D341Med (cell line): ENCODE data around the gene ANKS1B.

Experiments
- DNase-seq: peaks from one replicate; pipeline ENCODE4 v3.0.0; 2012; ENCODE audit warnings: low spot score

ANKS1B gene

DNA sequence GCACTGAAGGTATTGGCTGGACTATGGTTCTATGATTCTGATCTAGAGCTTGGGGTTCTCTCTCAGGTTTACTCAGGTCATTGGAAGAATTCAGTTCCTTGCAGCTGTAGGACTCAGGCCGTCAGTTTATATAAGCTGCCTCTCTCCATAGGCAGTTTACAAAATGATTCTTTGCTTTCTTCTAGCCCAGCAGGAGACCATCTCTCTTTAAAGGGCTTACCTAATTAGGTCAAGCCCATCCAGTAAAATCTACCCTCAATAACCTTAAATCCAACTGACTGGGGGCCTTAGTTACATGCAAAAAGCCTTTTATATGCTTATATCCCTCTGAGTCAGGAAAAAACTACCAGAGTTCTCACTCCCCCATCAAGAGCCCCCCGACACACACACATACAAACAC, 417.7 kb downstream of the ANKS1B start:
- DNase-seq, result no peak

DNA sequence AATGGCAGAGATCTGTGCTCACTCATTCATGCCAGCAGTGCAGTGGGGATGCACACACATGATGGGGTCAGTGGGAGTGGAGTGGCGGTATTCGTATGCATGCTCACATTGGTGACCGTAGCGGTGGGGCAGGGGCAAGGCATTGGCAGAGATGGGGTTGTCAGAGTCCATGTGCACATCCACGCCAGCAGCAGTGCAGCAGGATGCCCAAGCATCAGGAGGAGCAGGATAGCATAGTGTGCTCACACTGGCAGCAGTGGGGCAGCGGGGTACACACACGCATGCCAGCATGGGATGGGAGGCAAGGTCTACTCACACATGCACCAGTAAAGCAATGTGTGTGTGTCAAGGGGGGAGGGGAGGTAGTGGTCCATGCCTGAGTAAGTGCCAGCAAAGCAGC, 426.6 kb downstream of the ANKS1B start:
- no peak for DNase-seq

DNA sequence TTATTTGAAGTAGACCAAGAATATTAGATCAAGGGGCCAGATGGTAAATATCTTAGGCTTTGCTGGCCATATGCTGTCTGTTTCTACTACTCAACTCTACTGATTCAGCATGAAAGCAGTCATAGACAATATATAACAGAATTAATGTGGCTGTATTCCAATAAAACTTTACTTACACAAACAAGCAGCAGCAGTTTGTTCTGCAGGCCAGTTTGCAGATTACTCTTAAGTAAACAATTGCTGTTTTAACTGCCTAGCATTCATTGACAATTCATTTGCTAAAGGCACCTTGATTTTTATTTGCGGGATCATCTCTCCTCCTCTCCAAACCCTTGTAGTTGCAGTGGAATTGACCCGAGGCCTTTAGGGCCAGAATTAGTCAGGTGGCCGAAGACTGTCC, 431.3 kb downstream of the ANKS1B start:
- no peak for DNase-seq

DNA sequence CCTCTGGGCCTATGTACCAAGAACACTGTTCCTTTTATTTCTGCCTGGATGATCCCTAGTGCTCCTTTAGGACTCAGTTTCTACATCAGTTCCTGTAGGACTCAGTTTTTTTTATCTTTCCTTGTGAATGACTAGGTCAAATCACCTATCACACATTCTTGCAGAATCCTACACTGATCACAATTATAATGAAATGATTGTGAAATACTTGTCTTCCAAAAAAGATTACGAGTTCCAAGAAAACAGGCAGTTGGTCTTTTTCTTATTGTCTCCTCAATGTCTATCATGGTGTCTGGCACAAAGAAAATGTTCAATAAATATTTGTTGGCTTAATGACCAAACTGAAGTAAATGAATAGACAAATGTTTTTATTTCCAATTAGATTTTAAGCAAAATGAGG, 432.7 kb downstream of the ANKS1B start:
- no peak for DNase-seq

DNA sequence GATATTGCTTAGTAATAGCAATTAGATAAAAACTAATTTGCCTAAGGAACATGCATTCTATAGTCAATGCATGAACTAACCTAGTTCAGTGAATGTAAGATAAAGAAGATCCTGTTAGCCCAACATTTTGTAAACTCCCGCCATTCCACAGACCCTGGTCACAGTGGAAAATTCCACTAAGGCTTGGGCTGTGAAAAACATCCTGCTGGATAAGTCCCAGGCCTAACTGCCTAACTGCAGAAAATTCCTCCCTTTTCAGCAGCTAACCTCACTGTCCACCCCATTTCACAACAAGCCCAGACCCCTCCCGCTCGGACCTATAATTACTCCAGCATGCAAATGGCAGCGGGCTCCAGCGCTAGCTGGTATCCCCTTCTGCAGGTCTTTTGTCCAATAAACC, 435.1 kb downstream of the ANKS1B start:
- DNase-seq, result no peak

DNA sequence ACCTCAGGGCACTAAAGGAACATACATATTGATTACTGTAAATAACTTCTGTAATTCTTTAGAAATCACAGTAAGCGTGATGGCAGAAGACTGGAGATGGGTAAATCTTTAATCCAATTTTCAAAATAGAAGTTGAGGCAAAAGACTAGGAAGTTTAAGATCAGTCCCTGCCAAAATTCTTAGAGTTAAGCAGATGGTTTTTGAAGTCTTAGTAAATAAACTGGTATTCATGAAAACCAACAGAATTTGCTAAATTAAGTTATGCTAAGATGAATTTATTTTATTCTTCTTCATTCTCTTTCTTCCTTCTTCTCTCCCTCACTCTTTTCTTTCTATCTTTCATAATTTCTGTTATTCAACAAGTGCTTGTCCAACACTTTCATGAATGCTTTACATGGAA, 435.5 kb downstream of the ANKS1B start:
- DNase-seq, result no peak

DNA sequence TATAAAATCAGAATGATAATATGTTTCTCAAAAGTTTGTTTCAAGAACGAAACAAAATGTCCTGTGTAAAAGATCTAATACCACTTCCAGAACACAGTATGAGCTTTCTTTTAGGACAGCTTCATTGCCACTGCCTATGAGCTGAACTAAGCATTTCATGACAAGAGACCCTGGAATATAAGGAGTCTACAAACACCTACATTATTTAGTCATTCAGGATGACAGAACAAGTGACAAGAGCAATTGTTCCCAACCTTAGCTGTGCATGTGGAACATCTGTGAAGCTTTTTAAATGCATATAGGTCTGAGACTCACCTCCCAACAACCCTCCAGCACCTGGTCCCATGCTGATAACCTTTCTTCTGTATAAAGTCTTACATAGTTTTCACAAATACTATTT, 440.3 kb downstream of the ANKS1B start:
- no peak for DNase-seq

DNA sequence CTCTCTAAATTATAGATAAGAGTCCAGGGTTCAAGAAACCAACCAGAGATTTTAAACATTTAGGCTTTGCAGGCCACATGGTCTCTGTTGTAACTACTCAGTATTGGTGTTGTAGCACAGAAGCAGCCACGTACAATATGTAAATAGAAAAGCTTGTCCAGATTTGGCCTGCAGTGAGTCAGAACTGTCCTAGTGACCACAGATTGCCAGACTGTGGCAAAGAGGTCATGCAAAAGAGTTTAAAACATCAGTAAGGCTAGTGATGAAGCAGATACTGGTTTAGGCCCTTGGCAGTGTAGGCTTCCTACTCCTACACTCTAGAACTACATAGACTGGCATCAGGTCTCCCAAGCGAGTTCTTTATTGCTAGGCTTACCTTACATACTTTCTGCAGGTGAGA, 454.8 kb downstream of the ANKS1B start:
- DNase-seq, result no peak

DNA sequence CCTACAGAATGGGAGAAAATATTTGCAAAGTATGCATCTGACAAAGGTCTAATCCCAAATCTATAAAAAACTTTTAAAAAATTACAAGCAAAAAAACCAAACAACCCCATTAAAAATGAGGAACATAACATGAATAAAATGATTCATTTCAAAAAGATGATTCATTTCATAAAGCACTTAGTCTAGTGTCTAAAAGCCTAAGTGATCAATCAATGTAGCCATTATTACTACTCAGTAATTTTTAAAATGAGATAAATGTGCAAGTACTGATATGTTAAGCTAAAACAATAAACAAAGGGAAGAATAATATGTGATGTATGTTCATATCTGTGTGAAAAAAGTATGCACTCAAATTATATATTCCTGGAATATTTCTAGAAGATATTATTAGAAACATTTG, 456.3 kb downstream of the ANKS1B start:
- DNase-seq, result no peak

DNA sequence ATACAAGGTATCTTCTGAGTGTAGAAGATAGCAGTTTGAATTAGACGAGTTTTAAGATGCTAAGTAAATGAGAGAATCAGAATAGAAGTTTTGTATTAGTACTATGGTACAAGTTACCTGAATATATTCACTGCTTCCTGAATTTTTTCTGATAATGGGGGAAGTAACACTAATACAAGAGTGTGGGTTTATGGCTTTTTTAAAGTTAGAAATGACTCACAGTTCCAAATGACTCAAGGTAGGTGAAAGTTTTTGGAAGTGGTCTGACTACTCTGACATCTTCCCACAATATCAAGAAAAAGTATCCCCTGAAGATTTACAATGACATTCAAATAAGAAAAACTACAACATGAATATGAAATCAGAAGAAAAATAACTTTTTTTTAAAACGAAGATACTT, 460.9 kb downstream of the ANKS1B start:
- no peak for DNase-seq

DNA sequence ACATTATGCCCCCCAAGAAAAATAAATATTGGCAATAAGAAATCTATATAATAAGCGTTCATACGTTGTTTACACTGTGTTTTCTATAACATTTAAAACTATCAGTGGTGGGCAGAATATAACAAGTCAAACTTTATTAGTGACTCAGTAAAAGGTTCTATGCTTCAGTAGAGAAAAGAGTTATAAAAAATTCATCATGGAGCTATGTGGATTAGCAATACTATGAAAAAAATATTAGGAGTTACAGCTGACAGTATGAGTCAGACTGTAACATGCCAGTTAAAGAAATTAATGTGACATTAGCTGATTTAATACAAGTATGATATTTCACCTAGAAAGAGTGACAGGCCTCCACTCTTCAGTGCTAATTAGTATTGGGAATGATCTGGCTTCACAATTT, 462.3 kb downstream of the ANKS1B start:
- DNase-seq, result no peak

DNA sequence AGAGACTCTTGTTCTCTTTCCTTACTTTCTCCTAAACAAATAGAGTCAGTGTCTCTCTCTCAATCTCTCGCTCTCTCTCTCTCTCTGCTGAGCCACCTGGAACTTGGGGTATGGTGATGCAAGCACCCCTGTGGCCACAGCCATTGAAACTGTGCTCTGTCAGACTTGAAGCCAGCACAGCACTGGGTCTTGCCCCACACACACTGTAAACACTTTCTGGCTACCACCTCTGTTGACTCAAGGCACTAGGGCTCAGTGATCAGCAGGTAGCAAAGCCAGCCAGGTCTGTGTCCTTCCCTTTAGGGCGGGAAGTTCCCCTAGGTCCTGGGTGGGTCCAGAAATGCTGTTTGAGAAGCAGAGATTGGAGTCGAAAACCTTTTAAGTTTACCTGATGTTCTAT, 463.1 kb downstream of the ANKS1B start:
- no peak for DNase-seq

DNA sequence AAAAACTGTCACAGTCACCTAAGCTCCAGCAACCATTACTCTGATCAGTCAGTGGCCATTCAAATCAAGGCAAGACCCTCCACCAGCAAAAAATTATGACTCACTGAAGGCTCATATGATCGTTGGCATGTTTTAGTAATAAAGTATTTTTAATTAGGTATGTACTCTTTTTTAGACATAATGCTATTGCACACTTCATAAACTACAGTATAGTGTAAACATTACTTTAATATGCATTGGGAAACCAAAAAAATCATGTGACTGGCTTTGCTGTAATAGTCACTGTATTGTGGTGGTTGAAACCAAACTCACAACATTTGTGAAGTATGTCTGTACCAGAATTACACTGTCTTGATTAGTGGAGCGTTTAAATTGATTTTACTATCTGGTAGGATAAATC, 471.7 kb downstream of the ANKS1B start:
- no peak for DNase-seq

DNA sequence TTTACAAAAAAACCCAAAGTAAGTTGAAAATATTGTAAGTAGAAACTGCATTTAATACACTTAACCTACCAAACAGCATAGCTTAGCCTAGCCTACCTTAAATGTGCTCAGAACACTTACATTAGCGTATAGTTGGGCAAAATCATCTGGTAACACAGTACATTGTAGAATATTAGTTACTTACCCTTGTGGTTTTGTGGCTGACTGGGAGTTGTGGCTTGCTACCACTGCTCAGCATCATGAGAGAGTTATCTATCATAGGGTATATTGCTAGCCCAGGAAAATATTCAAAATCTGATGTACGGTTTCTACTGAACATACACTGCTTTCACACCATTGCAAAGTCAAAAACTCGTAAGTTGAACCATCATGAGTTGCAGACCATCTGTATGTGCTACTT, 478.9 kb downstream of the ANKS1B start:
- no peak for DNase-seq

DNA sequence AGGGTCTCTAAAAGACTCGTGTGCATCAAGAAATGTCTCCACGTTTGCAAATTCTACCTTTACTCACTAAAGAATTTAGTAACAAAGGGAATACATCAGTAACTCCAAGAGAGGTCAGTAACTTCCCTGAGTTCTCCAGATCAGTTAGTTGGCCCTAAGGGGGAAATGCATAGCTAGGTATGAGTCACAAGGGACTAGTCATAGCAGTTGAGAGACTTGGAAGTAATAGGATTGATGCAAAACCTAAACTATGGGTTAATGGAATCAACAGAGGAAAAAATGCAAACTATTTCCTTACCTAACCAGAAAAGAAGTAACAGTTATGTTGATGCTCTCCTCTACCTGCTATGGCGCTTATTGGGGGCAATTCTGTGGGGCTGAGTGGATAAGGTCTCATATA, 486.0 kb downstream of the ANKS1B start:
- no peak for DNase-seq

DNA sequence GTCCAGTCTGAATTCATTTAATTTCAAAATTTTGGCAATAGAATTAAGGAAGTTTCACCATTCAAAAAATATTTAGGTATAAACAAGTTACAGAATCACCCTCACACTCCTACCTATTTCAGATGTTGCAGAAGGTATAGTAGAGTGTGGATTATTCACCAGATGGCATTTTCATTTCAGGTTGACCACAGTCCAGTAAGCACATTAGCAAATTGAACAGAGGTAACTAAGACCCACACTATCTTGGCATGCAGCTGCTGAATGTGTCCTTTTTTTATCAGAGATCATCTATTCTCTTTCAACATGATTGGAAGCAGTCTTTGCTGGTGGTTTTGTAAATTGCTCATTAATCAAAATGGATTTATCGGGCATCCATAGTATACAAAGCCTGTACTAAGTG, 488.9 kb downstream of the ANKS1B start:
- DNase-seq, result no peak

DNA sequence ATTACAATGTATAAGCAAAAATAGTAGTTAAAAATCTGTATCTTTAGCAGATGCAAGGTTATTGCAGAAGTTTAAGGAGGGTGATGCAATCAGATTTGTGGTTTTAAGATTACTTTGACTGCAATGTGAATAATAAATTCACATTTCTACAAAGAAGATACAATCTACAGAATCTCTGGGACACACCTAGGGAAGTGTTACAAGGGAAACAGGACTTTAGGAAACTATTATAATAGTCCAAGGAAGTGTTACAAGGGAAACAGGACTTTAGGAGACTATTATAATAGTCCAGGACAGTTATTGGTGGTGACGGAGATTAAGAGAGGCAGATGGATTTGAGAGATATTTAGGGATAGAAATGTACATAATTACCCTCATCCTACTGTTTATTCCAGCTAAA, 491.5 kb downstream of the ANKS1B start:
- no peak for DNase-seq

DNA sequence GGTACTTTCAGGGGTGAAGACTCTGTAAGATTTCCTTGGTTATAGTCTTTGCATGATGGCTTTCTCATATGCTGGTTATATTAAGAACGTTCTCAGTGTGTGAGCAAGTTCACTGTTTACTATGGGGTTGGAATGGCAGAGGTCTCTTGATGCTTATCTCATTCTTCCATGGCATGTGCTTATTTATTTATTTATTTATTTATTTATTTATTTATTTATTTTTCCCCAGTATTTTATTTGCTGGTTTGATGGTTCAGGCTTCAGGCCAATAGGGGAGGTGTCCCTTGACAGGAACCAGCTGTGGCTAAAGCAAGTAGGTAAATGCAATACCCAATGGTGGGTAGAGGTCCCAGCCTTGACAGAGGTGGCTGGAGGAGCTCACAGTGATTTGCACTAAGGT, 498.5 kb downstream of the ANKS1B start:
- no peak for DNase-seq

DNA sequence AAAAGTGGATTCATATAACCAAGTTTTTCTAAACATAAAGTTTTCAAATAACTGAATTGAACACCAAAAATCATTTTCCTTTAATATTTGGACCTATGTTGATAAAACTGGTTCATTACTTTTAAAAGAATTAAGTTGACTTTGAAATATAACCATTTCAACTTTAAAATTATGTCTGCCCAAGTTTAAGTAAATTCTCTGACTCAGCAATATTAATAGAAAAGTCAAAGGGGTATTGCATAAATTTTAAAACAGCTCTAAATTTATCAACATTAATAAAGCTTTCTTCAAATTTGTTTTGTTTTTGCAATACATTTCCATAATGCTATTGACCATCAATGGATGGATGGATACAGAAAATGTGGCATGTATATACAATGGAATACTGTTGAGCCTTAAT, 505.6 kb downstream of the ANKS1B start:
- no peak for DNase-seq

DNA sequence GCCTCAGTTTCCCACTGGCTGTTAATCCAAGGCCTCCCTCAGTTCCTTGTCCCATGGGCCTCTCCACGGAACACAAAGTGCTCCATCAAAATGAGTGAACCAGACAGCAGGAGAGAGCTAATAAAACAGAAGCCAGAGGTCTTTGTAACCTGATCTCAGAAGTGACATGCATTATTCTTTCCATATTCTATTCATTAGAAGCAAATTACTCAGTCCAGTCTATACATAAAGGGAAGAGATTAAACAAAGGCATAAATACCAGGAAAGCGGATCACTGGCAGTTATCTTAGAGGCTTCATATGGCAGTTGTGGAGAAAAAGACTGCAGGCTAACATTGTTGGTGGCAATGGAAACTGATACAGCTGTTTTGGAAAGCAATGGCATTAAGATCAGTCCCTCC, 507.8 kb downstream of the ANKS1B start:
- no peak for DNase-seq

DNA sequence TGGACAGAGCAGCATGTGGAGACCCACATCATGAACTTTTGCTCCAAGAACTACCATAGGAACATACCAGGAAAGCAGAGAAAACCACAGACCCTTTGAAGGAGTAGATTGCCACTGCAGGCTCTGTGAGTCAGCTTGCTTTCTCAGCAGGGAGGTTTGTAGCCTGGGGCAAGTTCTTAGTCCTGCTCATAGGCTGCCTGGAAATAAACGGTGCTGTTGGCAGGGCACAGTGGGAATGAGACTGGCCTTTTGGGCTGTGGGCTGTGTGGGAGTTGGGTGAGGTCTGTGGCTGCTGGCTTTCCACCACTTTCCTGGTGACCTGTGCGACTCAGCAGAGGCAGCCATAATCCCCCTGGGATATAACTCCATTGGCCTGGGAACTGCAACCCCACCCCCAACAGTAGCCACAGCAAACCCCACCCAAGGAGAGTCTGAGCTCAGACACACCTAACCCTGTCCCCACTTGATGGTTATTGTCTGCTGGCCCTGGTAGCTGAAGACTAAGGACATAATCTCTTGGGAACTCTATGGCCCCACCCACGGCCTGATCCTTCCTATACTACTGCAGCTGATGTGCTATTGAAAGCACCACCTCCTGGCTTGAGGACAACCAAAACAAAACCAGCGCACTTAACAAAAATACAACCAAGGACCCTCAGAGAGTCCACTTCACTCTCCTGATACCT, 529.2 kb downstream of the ANKS1B start:
- DNase-seq, result no peak

DNA sequence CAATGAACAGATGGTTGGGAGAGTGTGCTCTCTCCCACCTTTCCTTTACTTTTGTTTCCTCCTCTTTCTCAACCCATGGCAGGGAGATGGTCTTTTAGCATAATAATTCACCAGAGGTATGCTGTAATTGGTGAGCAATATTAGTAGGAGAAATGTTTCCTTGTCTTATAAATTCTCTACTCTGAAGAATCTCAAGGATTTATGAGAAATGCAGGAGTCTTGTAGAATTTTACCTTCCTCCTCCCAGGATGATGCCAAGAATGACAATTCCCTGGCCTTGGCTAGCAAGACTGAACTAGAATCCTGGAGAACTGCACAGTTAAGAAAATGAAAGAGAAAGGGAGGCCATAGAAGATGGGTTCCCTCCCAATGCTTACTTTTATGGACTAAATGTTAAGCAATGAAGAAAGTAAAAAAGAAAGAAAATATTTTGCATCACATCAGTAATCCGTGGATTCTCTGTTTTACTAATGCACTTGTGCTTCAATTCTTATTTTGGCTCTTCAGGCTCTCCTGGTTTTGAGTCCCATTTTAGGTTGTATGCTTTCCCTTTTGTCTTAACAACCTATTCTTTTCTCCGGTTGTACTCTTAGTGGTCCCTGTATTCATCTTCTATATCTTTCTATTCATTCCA, 530.1 kb downstream of the ANKS1B start:
- DNase-seq, result no peak

DNA sequence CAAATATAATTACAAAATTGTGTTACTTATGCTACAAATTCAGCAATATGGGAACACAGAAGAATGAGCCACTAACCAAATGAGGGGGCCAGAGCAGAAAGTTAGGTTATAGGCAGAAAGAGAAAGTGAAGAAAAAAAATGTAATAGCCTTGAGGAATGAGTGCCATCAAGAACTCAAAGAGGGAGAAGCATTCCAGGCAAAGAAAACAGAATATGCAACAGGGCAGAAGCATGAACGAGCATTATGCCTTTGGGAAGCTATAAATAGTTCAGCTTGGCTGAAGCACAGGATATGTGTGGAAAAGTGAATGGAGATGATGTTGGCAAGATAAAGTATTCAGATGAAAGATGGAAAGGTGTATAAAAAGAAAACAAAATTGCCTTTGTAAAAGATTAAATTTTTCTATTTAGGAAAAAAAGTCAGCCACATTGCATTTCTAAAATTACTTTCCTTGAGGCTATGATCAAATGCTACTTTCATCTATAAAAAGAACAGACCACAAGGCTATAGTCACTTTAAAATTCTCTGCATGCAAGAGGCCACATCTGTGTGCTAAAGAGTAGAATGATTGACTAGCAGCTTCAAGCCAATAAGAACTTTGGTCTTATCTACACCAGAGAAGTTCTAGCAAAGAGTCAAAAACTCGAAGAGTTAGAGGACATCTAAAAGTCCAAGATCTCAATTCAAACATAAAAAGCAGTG, 530.7 kb downstream of the ANKS1B start:
- DNase-seq, result no peak
